MM.1S (cell line): Measurements from ENCODE around the gene LUC7L.

Experiments used
- EZH2 ChIP-seq: fragments of 300-600 bp; sonication (generic); optimal IDR thresholded peaks from 2 replicates; pipeline ENCODE3; 2017; ENCODE audit warnings: low read depth, mild to moderate bottlenecking, antibody characterized with exemption, low read length, mixed read lengths
- TF ChIP-seq, protein P1 (sequence below): fragments of 300-600 bp; sonication (generic); IDR thresholded peaks from 2 replicates; pipeline ENCODE4 v1.5.1; 2016; ENCODE audit warnings: antibody characterized with exemption, low read length, mixed read lengths

DNA sequence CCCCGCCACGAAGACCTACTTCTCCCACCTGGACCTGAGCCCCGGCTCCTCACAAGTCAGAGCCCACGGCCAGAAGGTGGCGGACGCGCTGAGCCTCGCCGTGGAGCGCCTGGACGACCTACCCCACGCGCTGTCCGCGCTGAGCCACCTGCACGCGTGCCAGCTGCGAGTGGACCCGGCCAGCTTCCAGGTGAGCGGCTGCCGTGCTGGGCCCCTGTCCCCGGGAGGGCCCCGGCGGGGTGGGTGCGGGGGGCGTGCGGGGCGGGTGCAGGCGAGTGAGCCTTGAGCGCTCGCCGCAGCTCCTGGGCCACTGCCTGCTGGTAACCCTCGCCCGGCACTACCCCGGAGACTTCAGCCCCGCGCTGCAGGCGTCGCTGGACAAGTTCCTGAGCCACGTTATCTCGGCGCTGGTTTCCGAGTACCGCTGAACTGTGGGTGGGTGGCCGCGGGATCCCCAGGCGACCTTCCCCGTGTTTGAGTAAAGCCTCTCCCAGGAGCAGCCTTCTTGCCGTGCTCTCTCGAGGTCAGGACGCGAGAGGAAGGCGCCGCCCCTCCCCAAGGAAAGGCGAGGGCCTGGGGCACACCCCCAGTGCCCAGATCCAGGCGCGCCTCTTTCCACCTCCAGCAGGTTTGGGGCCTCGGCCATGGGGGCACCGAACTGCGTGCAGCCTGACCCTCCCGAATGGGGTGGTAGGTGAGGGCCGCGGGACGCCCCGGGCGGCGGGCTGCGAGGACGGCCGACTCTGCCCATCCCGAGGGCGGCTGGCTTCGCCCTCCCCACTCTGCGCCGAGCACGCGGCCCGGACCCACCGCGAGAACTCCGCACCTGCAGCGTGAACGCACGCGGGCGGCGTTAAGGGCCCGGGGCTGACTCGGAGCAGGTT, 48.3 kb downstream of the LUC7L start:
- TF ChIP-seq, protein P1, sequence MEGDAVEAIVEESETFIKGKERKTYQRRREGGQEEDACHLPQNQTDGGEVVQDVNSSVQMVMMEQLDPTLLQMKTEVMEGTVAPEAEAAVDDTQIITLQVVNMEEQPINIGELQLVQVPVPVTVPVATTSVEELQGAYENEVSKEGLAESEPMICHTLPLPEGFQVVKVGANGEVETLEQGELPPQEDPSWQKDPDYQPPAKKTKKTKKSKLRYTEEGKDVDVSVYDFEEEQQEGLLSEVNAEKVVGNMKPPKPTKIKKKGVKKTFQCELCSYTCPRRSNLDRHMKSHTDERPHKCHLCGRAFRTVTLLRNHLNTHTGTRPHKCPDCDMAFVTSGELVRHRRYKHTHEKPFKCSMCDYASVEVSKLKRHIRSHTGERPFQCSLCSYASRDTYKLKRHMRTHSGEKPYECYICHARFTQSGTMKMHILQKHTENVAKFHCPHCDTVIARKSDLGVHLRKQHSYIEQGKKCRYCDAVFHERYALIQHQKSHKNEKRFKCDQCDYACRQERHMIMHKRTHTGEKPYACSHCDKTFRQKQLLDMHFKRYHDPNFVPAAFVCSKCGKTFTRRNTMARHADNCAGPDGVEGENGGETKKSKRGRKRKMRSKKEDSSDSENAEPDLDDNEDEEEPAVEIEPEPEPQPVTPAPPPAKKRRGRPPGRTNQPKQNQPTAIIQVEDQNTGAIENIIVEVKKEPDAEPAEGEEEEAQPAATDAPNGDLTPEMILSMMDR: no peak
- TF ChIP-seq EZH2: no peak
